Ishikawa (cell line): ENCODE results near the gene PDCD1.

Source experiments
- CEBPB ChIP-seq: IDR thresholded peaks from 2 replicates; pipeline ENCODE4 v1.6.1; 2012
- EGR1 ChIP-seq: IDR thresholded peaks from 2 replicates; pipeline ENCODE4 v1.6.1; 2012
- REST ChIP-seq: IDR thresholded peaks from 2 replicates; pipeline ENCODE4 v1.6.1; 2012; ENCODE audit warnings: low read depth, mild to moderate bottlenecking
- TAF1 ChIP-seq: IDR thresholded peaks from 2 replicates; pipeline ENCODE4 v1.6.1; 2012; ENCODE audit warnings: low read depth, mild to moderate bottlenecking
- USF1 ChIP-seq: IDR thresholded peaks from 2 replicates; pipeline ENCODE4 v1.6.1; 2012
- YY1 ChIP-seq: IDR thresholded peaks from 2 replicates; pipeline ENCODE4 v1.6.1; 2012; ENCODE audit warnings: low read depth

- TF ChIP-seq CEBPB: no peak
- no peak for TF ChIP-seq EGR1
- TF ChIP-seq YY1: no peak
- no peak for TF ChIP-seq REST
- no peak for TF ChIP-seq TAF1
- no peak for TF ChIP-seq USF1
Measured at GRCh38 chr2:241811952-241812729, 46.6 kb downstream of the PDCD1 start.
